GM12874 (cell line): ENCODE data around the gene S100A6.

Experiments
- TF ChIP-seq, protein P1 (sequence below): IDR thresholded peaks from 2 replicates; pipeline ENCODE4 v1.5.1; 2011; ENCODE audit warnings: low read depth, mild to moderate bottlenecking, control low read depth, low read length, moderate library complexity; ENCODE audit not compliant: insufficient read depth

The S100A6 gene

GRCh38 chr1:153550398-153550758 lies 14.6 kb upstream of the S100A6 start:
- TF ChIP-seq, protein P1, sequence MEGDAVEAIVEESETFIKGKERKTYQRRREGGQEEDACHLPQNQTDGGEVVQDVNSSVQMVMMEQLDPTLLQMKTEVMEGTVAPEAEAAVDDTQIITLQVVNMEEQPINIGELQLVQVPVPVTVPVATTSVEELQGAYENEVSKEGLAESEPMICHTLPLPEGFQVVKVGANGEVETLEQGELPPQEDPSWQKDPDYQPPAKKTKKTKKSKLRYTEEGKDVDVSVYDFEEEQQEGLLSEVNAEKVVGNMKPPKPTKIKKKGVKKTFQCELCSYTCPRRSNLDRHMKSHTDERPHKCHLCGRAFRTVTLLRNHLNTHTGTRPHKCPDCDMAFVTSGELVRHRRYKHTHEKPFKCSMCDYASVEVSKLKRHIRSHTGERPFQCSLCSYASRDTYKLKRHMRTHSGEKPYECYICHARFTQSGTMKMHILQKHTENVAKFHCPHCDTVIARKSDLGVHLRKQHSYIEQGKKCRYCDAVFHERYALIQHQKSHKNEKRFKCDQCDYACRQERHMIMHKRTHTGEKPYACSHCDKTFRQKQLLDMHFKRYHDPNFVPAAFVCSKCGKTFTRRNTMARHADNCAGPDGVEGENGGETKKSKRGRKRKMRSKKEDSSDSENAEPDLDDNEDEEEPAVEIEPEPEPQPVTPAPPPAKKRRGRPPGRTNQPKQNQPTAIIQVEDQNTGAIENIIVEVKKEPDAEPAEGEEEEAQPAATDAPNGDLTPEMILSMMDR: no peak

- TF ChIP-seq, protein P1: no peak
Observed at GRCh38 chr1:153549741-153550397, 14.1 kb upstream of the S100A6 start.

- TF ChIP-seq, protein P1: no peak
Observed at GRCh38 chr1:153548722-153549688, 13.2 kb upstream of the S100A6 start, which contains the start of gene S100A3. S100A3 (minus strand) TSS chr1:153549258; CDS start chr1:153548485, 773 bp downstream.

- TF ChIP-seq, protein P1: no peak
Observed at GRCh38 chr1:153547560-153548551, 12.1 kb upstream of the S100A6 start.

DNA sequence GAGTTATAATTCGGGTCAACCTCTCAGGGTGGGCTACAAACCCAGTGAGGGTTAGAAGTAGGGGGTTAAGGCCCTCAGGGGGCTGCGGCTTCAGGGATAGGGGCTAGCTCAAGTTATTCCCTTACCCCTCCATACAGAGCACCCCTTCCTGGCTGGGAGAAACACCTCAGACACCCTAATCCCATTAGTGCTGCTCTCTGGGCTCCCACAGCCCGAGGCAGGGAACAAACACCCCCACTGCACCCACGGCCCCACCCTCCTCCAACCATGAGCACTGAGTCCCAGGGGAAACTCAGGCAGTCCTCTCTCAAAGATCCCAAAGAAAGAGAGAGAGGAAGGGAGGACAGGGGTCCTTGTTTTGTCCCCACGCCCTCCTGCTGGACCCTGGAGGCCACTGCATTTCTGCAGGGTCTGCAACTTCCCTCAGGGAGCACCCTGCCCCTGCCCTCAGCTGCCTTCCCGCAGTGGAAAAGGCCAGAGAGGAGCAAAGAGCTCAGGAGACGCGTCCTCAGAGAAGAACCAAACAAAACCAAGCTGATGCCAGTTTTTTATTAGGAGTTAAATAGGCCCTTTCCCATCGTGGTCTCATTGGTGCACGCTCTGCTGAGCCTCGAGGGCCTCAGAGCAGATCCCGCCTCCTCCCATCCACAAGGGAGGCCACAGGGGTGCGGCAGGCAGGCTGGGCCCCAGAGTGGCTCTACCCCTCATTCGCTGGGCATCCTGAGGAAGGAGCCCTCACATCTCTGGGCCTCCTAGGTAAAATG lies 11.2 kb upstream of the S100A6 start:
- TF ChIP-seq, protein P1: no peak

DNA sequence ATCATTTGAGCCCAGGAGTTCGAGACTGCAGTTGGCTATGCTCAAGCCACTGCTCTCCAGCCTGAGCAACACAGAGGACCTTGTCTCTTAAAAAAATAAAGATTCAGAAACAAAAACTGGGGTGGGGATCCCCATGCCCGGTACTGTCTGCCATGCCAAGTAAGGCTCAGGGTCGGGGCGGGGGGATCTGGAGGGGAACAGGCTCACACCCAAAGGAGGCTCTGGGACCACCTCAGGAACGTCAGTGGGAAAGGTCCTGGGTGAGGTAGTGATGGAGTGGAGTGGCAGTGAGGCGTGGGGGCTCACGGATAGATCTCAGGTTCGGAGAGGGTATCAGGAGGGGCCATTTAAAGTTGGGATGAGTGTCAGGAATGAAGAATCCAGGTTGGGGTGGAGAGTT lies 10.6 kb upstream of the S100A6 start:
- TF ChIP-seq, protein P1: no peak
